Pancreas (tissue), 10 donors: Measurements from ENCODE around the gene KIFC3. TPM values are rescaled to one million over a fixed set of nuclear protein-coding genes. Genes with fewer than 3 reads are reported as not detected.

Source experiments
- ATAC-seq, 4 donors: fragments of 200-7000 bp; cut with Tn5 transposase; one replicate each; pipeline versions ENCODE4 v1.8.0 to v1.9.1; 2020; ENCODE audit warnings: mild to moderate bottlenecking in 4 of 4, moderate library complexity in 4 of 4
- DNase-seq, 6 donors: peaks; one replicate each; pipeline ENCODE4 v3.0.0-alpha.2; 2020
- FAIRE-seq: peaks from 2 replicates; lab custom pipeline; 2012; peaks lifted over from hg19 to GRCh38; lab: Jason Lieb, UNC
- H3K27ac ChIP-seq, 4 donors: fragments of 200-600 bp; sonication (generic); 1 replicate in 3 of 4; 2 replicates in 1 of 4; pipeline versions ENCODE4 v1.5.0 to v1.8.0; 2020
- H3K27me3 ChIP-seq, 4 donors: fragments of 200-600 bp; one replicate each; pipeline ENCODE4 v1.8.0; 2021
- H3K36me3 ChIP-seq, 3 donors: fragments of 200-600 bp; sonication (generic) in 1 of 3; one replicate each; pipeline versions ENCODE4 v1.5.0 to v1.8.0; 2020 to 2021
- H3K4me1 ChIP-seq, 3 donors: fragments of 200-600 bp; one replicate each; pipeline ENCODE4 v1.8.0; 2021
- H3K4me3 ChIP-seq, 4 donors: fragments of 200-600 bp; sonication (generic) in 2 of 4; one replicate each; pipeline versions ENCODE4 v1.5.0 to v1.8.0; 2020 to 2021
- H3K9me3 ChIP-seq, 4 donors: fragments of 200-600 bp; one replicate each; pipeline ENCODE4 v1.8.0; 2021
- CTCF ChIP-seq, 4 donors: fragments of 200-600 bp; sonication (generic) in 3 of 4; IDR thresholded peaks; one replicate each; pipeline versions ENCODE4 v1.5.0 to v1.8.0; 2021; ENCODE audit warnings: antibody characterized with exemption in 4 of 4
- WGBS, 2 donors: extraction: QIAGEN DNeasy Blood & Tissue Kit; methylation state at CpG; one replicate each; pipeline ENCODE4 v1.1.7; 2013; 5-methylcytosine and 5-hydroxymethylcytosine counted together
- intact Hi-C, 3 donors: fragments of 100-400 bp; cut with DNase I; formaldehyde crosslinking; loops; one replicate each; pipeline versions ENCODE4 v1.11.1 to v1.14.2; 2022
- polyA plus RNA-seq, 2 donors: library from polyadenylated mRNA; stranded (reverse); fragments of 200-250 nt; gene quantifications; one replicate each; pipeline ENCODE4 v1.2.3, GENCODE V29; 2013
- total RNA-seq, 6 donors: library from RNA; stranded (reverse); fragmentation: NEBNext Ultra II Directional in 4 of 6; extraction: Animal tissue kit (Norgen Biotek cat#: 25700) in 4 of 6; gene quantifications; one replicate each; pipeline versions ENCODE4 v1.2.1 to v1.2.4, GENCODE V29; 2021 to 2023
- donor health status: healthy with polysubstance abuse.
- donor health status: DM: no; HTN: no; CAD: no; lungs with moderate emphysema.
- donor health status: DM: no; HTN: no; CAD: no.
- donor health status: control.
- donor health status: control.
- donor health status: Bipolar disorder and iron deficiency.
- donor health status: DM: yes; HTN: yes; CAD: no.
- donor health status: DM: no; HTN: no; CAD: no.
- donor health status: DM: no; HTN: no; CAD: no.
- donor health status: DM: yes; HTN: yes; CAD: no.

KIFC3 gene
- total and polyA plus RNA-seq, 8 donors, result 33.8 to 284 (median 61.1) TPM

GRCh38 chr16:57752203-57752580 lies 50.1 kb downstream of the KIFC3 start:
- no peaks in the 10 kb centered on the region for H3K27me3 ChIP-seq
- no peak for FAIRE-seq
- no peak overlapping the region for H3K27ac ChIP-seq
- no peaks in the 10 kb centered on the region for H3K4me1 ChIP-seq
- no peaks in the 10 kb centered on the region for H3K9me3 ChIP-seq
- intact Hi-C loops, result loop anchor here in 2 of 3 donors (5.0 to 10.0 kb wide), 2 partner anchors 113 to 245 kb away; no protein-coding TSS in a partner anchor
- peaks cover 0 to 4% (median 0%) of the 10 kb centered on the region in 3 donors for H3K36me3 ChIP-seq
- WGBS, 2 donors, result 79 to 83% methylated on average over 6 of the region's 6 CpGs
- no peak for ATAC-seq
- DNase-seq, result peak in 1 of 6 donors; percentile 55
- TF ChIP-seq CTCF (IDR thresholded peaks at IDR 0.05), result no peak
- H3K4me3 ChIP-seq, result no peak overlapping the region

GRCh38 chr16:57751539-57752202 lies 50.6 kb downstream of the KIFC3 start:
- DNase-seq, result peak in 1 of 6 donors; percentile 74
- no peak for ATAC-seq
- no peak overlapping the region for H3K4me3 ChIP-seq
- H3K36me3 ChIP-seq, result peaks cover 0 to 4% (median 0%) of the 10 kb centered on the region in 3 donors
- no peak for TF ChIP-seq CTCF (IDR thresholded peaks at IDR 0.05)
- H3K9me3 ChIP-seq, result no peaks in the 10 kb centered on the region
- 90 to 92% methylated on average over 26 of the region's 26 CpGs for WGBS, 2 donors
- H3K27me3 ChIP-seq, result no peaks in the 10 kb centered on the region
- no peaks in the 10 kb centered on the region for H3K4me1 ChIP-seq
- no peak overlapping the region for H3K27ac ChIP-seq
- FAIRE-seq, result no peak
- intact Hi-C loops, result loop anchor here in 2 of 3 donors (5.0 to 10.0 kb wide), 2 partner anchors 113 to 246 kb away; no protein-coding TSS in a partner anchor

GRCh38 chr16:57750796-57751538 lies 51.3 kb downstream of the KIFC3 start:
- no peak overlapping the region for H3K4me3 ChIP-seq
- no peak overlapping the region for H3K27ac ChIP-seq
- no peak for TF ChIP-seq CTCF (IDR thresholded peaks at IDR 0.05)
- no peaks in the 10 kb centered on the region for H3K27me3 ChIP-seq
- WGBS, 2 donors, result 88 to 91% methylated on average over 24 of the region's 24 CpGs
- H3K9me3 ChIP-seq, result no peaks in the 10 kb centered on the region
- FAIRE-seq (no peak), DNase-seq (peak in 1 of 6 donors; percentile 55), ATAC-seq (no peak)
- no peaks in the 10 kb centered on the region for H3K4me1 ChIP-seq
- intact Hi-C loops, result loop anchor here in 2 of 3 donors (5.0 to 10.0 kb wide), 2 partner anchors 114 to 246 kb away; no protein-coding TSS in a partner anchor
- no peaks in the 10 kb centered on the region for H3K36me3 ChIP-seq

GRCh38 chr16:57749856-57750452 lies 52.3 kb downstream of the KIFC3 start:
- ATAC-seq, result no peak
- FAIRE-seq, result no peak
- Histone ChIP-seq H3K36me3 (no peaks in the 10 kb centered on the region), H3K27ac (no peak overlapping the region), H3K4me1 (no peaks in the 10 kb centered on the region), H3K27me3 (no peaks in the 10 kb centered on the region), H3K4me3 (no peak overlapping the region), H3K9me3 (no peaks in the 10 kb centered on the region)
- TF ChIP-seq CTCF (IDR thresholded peaks at IDR 0.05), result no peak
- 82 to 83% methylated on average over 5 of the region's 5 CpGs for WGBS, 2 donors
- peak in 1 of 6 donors; percentile 7 for DNase-seq
- intact Hi-C loops, result loop anchor here in 2 of 3 donors (5.0 to 10.0 kb wide), 2 partner anchors 115 to 247 kb away; no protein-coding TSS in a partner anchor
